Naive B cell (primary cell): ENCODE measurements around the gene MAP4K1. TPM values are rescaled to one million over a fixed set of nuclear protein-coding genes. Genes with fewer than 3 reads are reported as not detected.

Experiments
- ATAC-seq, 2 donors: fragments of 150-1000 bp; cut with Tn5 transposase; 2 replicates each; pipeline ENCODE4 v1.10.0; 2021; ENCODE audit warnings: low read depth in 2 of 2, mild to moderate bottlenecking in 2 of 2, moderate library complexity in 2 of 2
- DNase-seq: peaks from one replicate; pipeline ENCODE4 v3.0.0; 2022
- H3K27ac Mint-ChIP-seq, 6 donors: one replicate each; pipeline ENCODE4 v1.8.0; 2020 to 2022; ENCODE audit warnings: mild to moderate bottlenecking in 6 of 6, mixed read lengths in 6 of 6, moderate library complexity in 5 of 6, inconsistent platforms in 2 of 6
- H3K27me3 Mint-ChIP-seq, 3 donors: one replicate each; pipeline ENCODE4 v1.8.0; 2021 to 2022; ENCODE audit warnings: mixed read lengths in 3 of 3, mild to moderate bottlenecking in 1 of 3
- H3K36me3 Mint-ChIP-seq, 2 donors: one replicate each; pipeline ENCODE4 v1.8.0; 2020 to 2022; ENCODE audit warnings: mixed read lengths in 2 of 2, inconsistent platforms in 1 of 2, mild to moderate bottlenecking in 1 of 2
- H3K4me1 Mint-ChIP-seq, 3 donors: one replicate each; pipeline ENCODE4 v1.8.0; 2020 to 2022; ENCODE audit warnings: mixed read lengths in 3 of 3, inconsistent platforms in 1 of 3, mild to moderate bottlenecking in 1 of 3, moderate library complexity in 1 of 3
- H3K4me3 Mint-ChIP-seq, 8 donors: one replicate each; pipeline ENCODE4 v1.8.0; 2020 to 2022; ENCODE audit warnings: mild to moderate bottlenecking in 8 of 8, mixed read lengths in 8 of 8, moderate library complexity in 8 of 8, inconsistent platforms in 2 of 8
- H3K9me3 Mint-ChIP-seq, 7 donors: one replicate each; pipeline ENCODE4 v1.8.0; 2020 to 2022; ENCODE audit warnings: mixed read lengths in 7 of 7, mild to moderate bottlenecking in 5 of 7, inconsistent platforms in 2 of 7, moderate library complexity in 1 of 7
- polyA plus RNA-seq, 6 donors: library from polyadenylated mRNA; unstranded; fragments of 300-500 nt; fragmentation: Illumina TruSeq; gene quantifications; one replicate each; pipeline ENCODE4 v1.2.3, GENCODE V29; 2021; ENCODE audit warnings: low read depth in 6 of 6

The MAP4K1 gene
- polyA plus RNA-seq, 6 donors from 2014 or later: 119 to 194 (median 138) TPM

GRCh38 chr19:38551450-38551813 is 66.3 kb downstream of the MAP4K1 start:
- no peak for ATAC-seq
- peaks cover 0 to 4% of the 10 kb centered on the region in 2 donors for H3K36me3 Mint-ChIP-seq

GRCh38 chr19:38550376-38550775 is 67.4 kb downstream of the MAP4K1 start:
- DNase-seq: no peak
- H3K27me3 Mint-ChIP-seq: peaks cover 7 to 14% (median 7%) of the 10 kb centered on the region in 3 donors
- peaks cover 0 to 4% of the 10 kb centered on the region in 2 donors for H3K36me3 Mint-ChIP-seq
- peaks cover 8% of the 10 kb centered on the region in 3 donors for H3K4me1 Mint-ChIP-seq
- H3K4me3 Mint-ChIP-seq: no peak overlapping the region
- ATAC-seq: no peak
- no peaks in the 10 kb centered on the region for H3K9me3 Mint-ChIP-seq
- peak overlapping the region in 1 of 6 donors; percentile 80 for H3K27ac Mint-ChIP-seq

More at GRCh38 chr19:38551450-38551813, 66.3 kb downstream of the MAP4K1 start:
- Mint-ChIP-seq H3K4me1 (peaks cover 8% of the 10 kb centered on the region in 3 donors), H3K4me3 (no peak overlapping the region), H3K27ac (peak overlapping the region in 3 of 6 donors; percentile 5 to 75 (median 59)), H3K9me3 (no peaks in the 10 kb centered on the region), H3K27me3 (peaks cover 7 to 19% (median 10%) of the 10 kb centered on the region in 3 donors)
- no peak for DNase-seq

GRCh38 chr19:38549942-38550341 is 67.8 kb downstream of the MAP4K1 start:
- H3K9me3 Mint-ChIP-seq: no peaks in the 10 kb centered on the region
- H3K4me1 Mint-ChIP-seq: peaks cover 8 to 11% (median 8%) of the 10 kb centered on the region in 3 donors
- ATAC-seq (no peak), DNase-seq (no peak)
- H3K36me3 Mint-ChIP-seq: peaks cover 0 to 4% of the 10 kb centered on the region in 2 donors
- peak overlapping the region in 1 of 6 donors; percentile 80 for H3K27ac Mint-ChIP-seq
- H3K4me3 Mint-ChIP-seq: no peak overlapping the region
- H3K27me3 Mint-ChIP-seq: peaks cover 7 to 10% (median 7%) of the 10 kb centered on the region in 3 donors

GRCh38 chr19:38549061-38549460 is 68.7 kb downstream of the MAP4K1 start:
- no peak for ATAC-seq
- Mint-ChIP-seq H3K27me3 (peaks cover 6 to 11% (median 7%) of the 10 kb centered on the region in 3 donors), H3K27ac (no peak overlapping the region), H3K9me3 (peaks cover 0 to 2% (median 0%) of the 10 kb centered on the region in 7 donors), H3K4me3 (no peak overlapping the region), H3K4me1 (peaks cover 12 to 19% (median 14%) of the 10 kb centered on the region in 3 donors), H3K36me3 (peaks cover 0 to 4% of the 10 kb centered on the region in 2 donors)
- no peak for DNase-seq

- peak; percentile 40 for DNase-seq
- H3K4me1 Mint-ChIP-seq: peaks cover 15 to 24% (median 15%) of the 10 kb centered on the region in 3 donors
- H3K4me3 Mint-ChIP-seq: peak overlapping the region in 2 of 8 donors; percentile 1 to 3
- peaks cover 0 to 2% (median 0%) of the 10 kb centered on the region in 7 donors for H3K9me3 Mint-ChIP-seq
- peaks cover 0 to 4% of the 10 kb centered on the region in 2 donors for H3K36me3 Mint-ChIP-seq
- peak; percentile 85 for ATAC-seq
- peaks cover 0 to 8% (median 0%) of the 10 kb centered on the region in 3 donors for H3K27me3 Mint-ChIP-seq
- H3K27ac Mint-ChIP-seq: peak overlapping the region in 4 of 6 donors; percentile 41 to 85 (median 78)
Observed at GRCh38 chr19:38547421-38547820, 70.3 kb downstream of the MAP4K1 start.

GRCh38 chr19:38545596-38545995 is 72.2 kb downstream of the MAP4K1 start:
- no peak for DNase-seq
- no peak for ATAC-seq
- H3K9me3 Mint-ChIP-seq: peaks cover 0 to 2% (median 0%) of the 10 kb centered on the region in 7 donors
- H3K4me1 Mint-ChIP-seq: peaks cover 12 to 24% (median 15%) of the 10 kb centered on the region in 3 donors
- peaks cover 0 to 4% (median 0%) of the 10 kb centered on the region in 3 donors for H3K27me3 Mint-ChIP-seq
- H3K4me3 Mint-ChIP-seq: no peak overlapping the region
- H3K27ac Mint-ChIP-seq: peak overlapping the region in 1 of 6 donors; percentile 72
- peaks cover 0 to 4% of the 10 kb centered on the region in 2 donors for H3K36me3 Mint-ChIP-seq

GRCh38 chr19:38544569-38545315 is 73.0 kb downstream of the MAP4K1 start:
- H3K4me3 Mint-ChIP-seq: peak overlapping the region in 2 of 8 donors; percentile 3 to 44
- ATAC-seq (no peak), DNase-seq (no peak)
- peaks cover 0 to 4% of the 10 kb centered on the region in 2 donors for H3K36me3 Mint-ChIP-seq
- peaks cover 12 to 24% (median 15%) of the 10 kb centered on the region in 3 donors for H3K4me1 Mint-ChIP-seq
- H3K9me3 Mint-ChIP-seq: peaks cover 0 to 2% (median 0%) of the 10 kb centered on the region in 7 donors
- peaks cover 0 to 4% (median 0%) of the 10 kb centered on the region in 3 donors for H3K27me3 Mint-ChIP-seq
- H3K27ac Mint-ChIP-seq: peak overlapping the region in 4 of 6 donors; percentile 1 to 64 (median 39)

- Mint-ChIP-seq H3K27ac (peak overlapping the region in 1 of 6 donors; percentile 1), H3K36me3 (peaks cover 0 to 4% of the 10 kb centered on the region in 2 donors), H3K4me1 (peaks cover 12 to 24% (median 15%) of the 10 kb centered on the region in 3 donors), H3K9me3 (peaks cover 0 to 2% (median 0%) of the 10 kb centered on the region in 7 donors), H3K4me3 (peak overlapping the region in 4 of 8 donors; percentile 3 to 72 (median 40)), H3K27me3 (peaks cover 0 to 4% (median 0%) of the 10 kb centered on the region in 3 donors)
- peak; percentile 46 for DNase-seq
- ATAC-seq: peak; percentile 69 to 75
Observed at GRCh38 chr19:38543807-38544568, 73.8 kb downstream of the MAP4K1 start.

- peaks cover 0 to 4% (median 0%) of the 10 kb centered on the region in 3 donors for H3K27me3 Mint-ChIP-seq
- peaks cover 0 to 4% of the 10 kb centered on the region in 2 donors for H3K36me3 Mint-ChIP-seq
- peaks cover 12 to 24% (median 15%) of the 10 kb centered on the region in 3 donors for H3K4me1 Mint-ChIP-seq
- no peak for ATAC-seq
- H3K27ac Mint-ChIP-seq: no peak overlapping the region
- no peak overlapping the region for H3K4me3 Mint-ChIP-seq
- DNase-seq: no peak
- peaks cover 0 to 2% (median 0%) of the 10 kb centered on the region in 7 donors for H3K9me3 Mint-ChIP-seq
Observed at GRCh38 chr19:38543286-38543806, 74.4 kb downstream of the MAP4K1 start.

GRCh38 chr19:38542040-38542439 is 75.7 kb downstream of the MAP4K1 start:
- no peak overlapping the region for H3K4me3 Mint-ChIP-seq
- no peaks in the 10 kb centered on the region for H3K36me3 Mint-ChIP-seq
- H3K27ac Mint-ChIP-seq: no peak overlapping the region
- peaks cover 4 to 7% (median 5%) of the 10 kb centered on the region in 3 donors for H3K27me3 Mint-ChIP-seq
- no peak for DNase-seq
- ATAC-seq: no peak
- peaks cover 7 to 16% (median 8%) of the 10 kb centered on the region in 3 donors for H3K4me1 Mint-ChIP-seq
- peaks cover 0 to 4% (median 2%) of the 10 kb centered on the region in 7 donors for H3K9me3 Mint-ChIP-seq

GRCh38 chr19:38539751-38540150 is 78.0 kb downstream of the MAP4K1 start:
- Mint-ChIP-seq H3K4me1 (peaks cover 7 to 11% (median 8%) of the 10 kb centered on the region in 3 donors), H3K36me3 (peaks cover 3 to 20% of the 10 kb centered on the region in 2 donors), H3K27me3 (peaks cover 13 to 28% (median 28%) of the 10 kb centered on the region in 3 donors), H3K9me3 (peaks cover 9 to 24% (median 17%) of the 10 kb centered on the region in 7 donors), H3K27ac (no peak overlapping the region), H3K4me3 (no peak overlapping the region)
- DNase-seq: no peak
- ATAC-seq: no peak

GRCh38 chr19:38538793-38539528 is 78.8 kb downstream of the MAP4K1 start:
- Mint-ChIP-seq H3K36me3 (peaks cover 3 to 27% of the 10 kb centered on the region in 2 donors), H3K27ac (no peak overlapping the region), H3K4me1 (peaks cover 0 to 3% (median 2%) of the 10 kb centered on the region in 3 donors), H3K27me3 (peaks cover 13 to 36% (median 36%) of the 10 kb centered on the region in 3 donors), H3K9me3 (peaks cover 12 to 31% (median 24%) of the 10 kb centered on the region in 7 donors), H3K4me3 (no peak overlapping the region)
- no peak for ATAC-seq
- DNase-seq: no peak
